Peyer's patch (tissue), 4 donors: ENCODE results near the gene KLHL7. TPM values are rescaled to one million over a fixed set of nuclear protein-coding genes. Genes with fewer than 3 reads are reported as not detected.

Experiments
- DNase-seq, 3 donors: peaks; one replicate each; pipeline ENCODE4 v3.0.0-alpha.2; 2017 to 2019
- H3K27ac ChIP-seq, 4 donors: fragments of 200-600 bp; sonication (generic); one replicate each; pipeline ENCODE4 v1.5.1; 2016 to 2019
- H3K27me3 ChIP-seq, 2 donors: fragments of 200-600 bp; sonication (generic); one replicate each; pipeline ENCODE4 v1.5.1; 2019
- H3K36me3 ChIP-seq, 3 donors: fragments of 200-600 bp; sonication (generic); one replicate each; pipeline ENCODE4 v1.5.1; 2016 to 2019
- H3K4me1 ChIP-seq, 4 donors: fragments of 200-600 bp; sonication (generic); one replicate each; pipeline ENCODE4 v1.5.1; 2016 to 2019
- H3K4me3 ChIP-seq, 4 donors: fragments of 200-600 bp; sonication (generic); 1 replicate in 3 of 4; 2 replicates in 1 of 4; pipeline ENCODE4 v1.5.1; 2016 to 2019; ENCODE audit warnings: mild to moderate bottlenecking in 1 of 4
- H3K9me3 ChIP-seq, 4 donors: fragments of 200-600 bp; sonication (generic); one replicate each; pipeline ENCODE4 v1.5.1; 2016 to 2019; ENCODE audit warnings: mild to moderate bottlenecking in 1 of 4
- CTCF ChIP-seq, 6 experiments: fragments of 450-650 bp in 4 of 6; fragments of 200-600 bp in 2 of 6; sonication (generic) in 1 of 6; IDR thresholded peaks; one replicate each; pipeline ENCODE4 v1.5.1; 2017 to 2019; ENCODE audit warnings: antibody characterized with exemption in 6 of 6, mild to moderate bottlenecking in 3 of 6, moderate library complexity in 1 of 6
- POLR2A ChIP-seq, 2 donors: fragments of 450-650 bp; IDR thresholded peaks; one replicate each; pipeline ENCODE4 v1.5.1; 2017; ENCODE audit warnings: antibody characterized with exemption in 2 of 2, mild to moderate bottlenecking in 2 of 2, moderate library complexity in 2 of 2
- total RNA-seq, 4 donors: library from RNA; depleted of rRNA; stranded (reverse); fragments of >200 nt; gene quantifications; one replicate each; pipeline ENCODE4 v1.1.0, GENCODE V29; 2016

KLHL7 gene
- total RNA-seq, 4 donors from 2014 or later = 16.7 to 53.6 (median 23.1) TPM

GRCh38 chr7:23211589-23211988, 106.0 kb downstream of the KLHL7 start:
- H3K4me1 ChIP-seq = no peaks in the 10 kb centered on the region
- no peaks in the 10 kb centered on the region for H3K9me3 ChIP-seq
- no peak for TF ChIP-seq POLR2A (IDR thresholded peaks at IDR 0.05)
- TF ChIP-seq CTCF (IDR thresholded peaks at IDR 0.05) = no peak
- DNase-seq = no peak
- H3K27ac ChIP-seq = no peak overlapping the region
- no peaks in the 10 kb centered on the region for H3K27me3 ChIP-seq
- H3K4me3 ChIP-seq = no peak overlapping the region
- no peaks in the 10 kb centered on the region for H3K36me3 ChIP-seq

- no peaks in the 10 kb centered on the region for H3K27me3 ChIP-seq
- H3K9me3 ChIP-seq = no peaks in the 10 kb centered on the region
- no peak overlapping the region for H3K27ac ChIP-seq
- no peaks in the 10 kb centered on the region for H3K36me3 ChIP-seq
- H3K4me3 ChIP-seq = no peak overlapping the region
- TF ChIP-seq CTCF (IDR thresholded peaks at IDR 0.05) (no peak), POLR2A (IDR thresholded peaks at IDR 0.05) (no peak)
- H3K4me1 ChIP-seq = no peaks in the 10 kb centered on the region
- DNase-seq = no peak
Measured at GRCh38 chr7:23212395-23212794, 106.8 kb downstream of the KLHL7 start.

- no peak for DNase-seq
- H3K27ac ChIP-seq = no peak overlapping the region
- TF ChIP-seq POLR2A (IDR thresholded peaks at IDR 0.05) (no peak), CTCF (IDR thresholded peaks at IDR 0.05) (no peak)
Measured at GRCh38 chr7:23212841-23213240, 107.3 kb downstream of the KLHL7 start.

GRCh38 chr7:23213755-23214154, 108.2 kb downstream of the KLHL7 start:
- Histone ChIP-seq H3K9me3 (no peaks in the 10 kb centered on the region), H3K4me1 (no peaks in the 10 kb centered on the region), H3K27ac (no peak overlapping the region), H3K36me3 (no peaks in the 10 kb centered on the region), H3K4me3 (no peak overlapping the region), H3K27me3 (no peaks in the 10 kb centered on the region)
- no peak for DNase-seq
- no peak for TF ChIP-seq CTCF (IDR thresholded peaks at IDR 0.05)
- TF ChIP-seq POLR2A (IDR thresholded peaks at IDR 0.05) = no peak

More at GRCh38 chr7:23212841-23213240, 107.3 kb downstream of the KLHL7 start:
- H3K36me3 ChIP-seq = no peaks in the 10 kb centered on the region
- no peak overlapping the region for H3K4me3 ChIP-seq
- no peaks in the 10 kb centered on the region for H3K4me1 ChIP-seq
- H3K27me3 ChIP-seq = no peaks in the 10 kb centered on the region
- no peaks in the 10 kb centered on the region for H3K9me3 ChIP-seq

GRCh38 chr7:23214423-23214822, 108.8 kb downstream of the KLHL7 start:
- no peaks in the 10 kb centered on the region for H3K27me3 ChIP-seq

More at GRCh38 chr7:23214423-23214822, 108.8 kb downstream of the KLHL7 start:
- TF ChIP-seq CTCF (IDR thresholded peaks at IDR 0.05) = no peak
- no peak for TF ChIP-seq POLR2A (IDR thresholded peaks at IDR 0.05)
- H3K36me3 ChIP-seq = no peaks in the 10 kb centered on the region
- H3K27ac ChIP-seq = no peak overlapping the region
- no peaks in the 10 kb centered on the region for H3K9me3 ChIP-seq
- H3K4me3 ChIP-seq = no peak overlapping the region
- no peak for DNase-seq
- H3K4me1 ChIP-seq = no peaks in the 10 kb centered on the region
